ENCODE measurements around the gene ZCCHC24. TPM values are rescaled to one million over a fixed set of nuclear protein-coding genes. Genes with fewer than 3 reads are reported as not detected.
"Not testable (repeated sequence)": the region's sequence is repeated elsewhere in the genome, so short reads cannot be mapped to it uniquely, and the experiment has no call there.

The ZCCHC24 gene
- total and polyA plus RNA-seq, 7 donors: 11.2 to 112 (median 43.0) TPM

GRCh38 chr10:79335094-79335469 lies 110.3 kb downstream of the ZCCHC24 start:
- no peak overlapping the region for H3K4me3 ChIP-seq
- no peak overlapping the region for H3K27ac ChIP-seq
- 57 to 68% (median 66%) methylated on average over 2 of the region's 2 CpGs for WGBS, 3 donors
- H3K4me1 ChIP-seq: peaks cover 6% of the 10 kb centered on the region
- DNase-seq: no peak
- H3K27me3 ChIP-seq (ENCODE audit: insufficient read depth in 3 of 3, low read length in 2 of 3): no peaks in the 10 kb centered on the region
- TF ChIP-seq CTCF (IDR thresholded peaks at IDR 0.05): no peak
- H3K36me3 ChIP-seq (ENCODE audit: insufficient read depth in 1 of 2, low read depth in 1 of 2): no peaks in the 10 kb centered on the region
- intact Hi-C loops (cut with DNase I): no loop called here
- ATAC-seq: no peak
- H3K9me3 ChIP-seq: no peaks in the 10 kb centered on the region

- Histone ChIP-seq H3K36me3 (ENCODE audit: insufficient read depth in 1 of 2, low read depth in 1 of 2) (no peaks in the 10 kb centered on the region), H3K27me3 (ENCODE audit: insufficient read depth in 3 of 3, low read length in 2 of 3) (no peaks in the 10 kb centered on the region), H3K9me3 (no peaks in the 10 kb centered on the region), H3K4me3 (no peak overlapping the region), H3K27ac (no peak overlapping the region), H3K4me1 (peaks cover 6% of the 10 kb centered on the region)
- ATAC-seq: no peak
- TF ChIP-seq CTCF (IDR thresholded peaks at IDR 0.05): no peak
- 84 to 95% (median 91%) methylated on average over 2 of the region's 2 CpGs for WGBS, 3 donors
- intact Hi-C loops (cut with DNase I): no loop called here
- no peak for DNase-seq
These were observed 110.9 kb downstream of the ZCCHC24 start for GRCh38 chr10:79334573-79334972.

DNA sequence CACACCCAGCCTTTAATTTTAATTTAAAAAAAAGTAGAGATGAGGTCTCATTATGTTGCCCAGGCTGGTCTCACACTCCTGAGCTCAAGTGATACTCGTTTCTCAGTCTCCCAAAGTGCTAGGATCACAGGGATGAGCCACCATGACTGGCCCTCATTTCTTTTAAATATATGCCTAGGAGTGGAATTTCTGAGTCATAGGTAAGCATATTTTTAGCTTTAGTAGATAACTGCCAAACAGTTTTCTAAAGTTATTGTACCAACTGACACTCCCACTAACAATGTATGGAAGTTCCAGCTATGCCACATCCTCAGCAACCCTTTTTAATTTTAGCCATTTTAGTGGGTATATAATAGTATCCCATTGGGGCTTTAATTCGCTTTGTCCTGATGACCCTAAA lies 111.9 kb downstream of the ZCCHC24 start:
- ATAC-seq (no peak), DNase-seq (no peak)
- WGBS, 3 donors: 92 to 99% (median 96%) methylated on average over 2 of the region's 2 CpGs
- Histone ChIP-seq H3K27me3 (ENCODE audit: insufficient read depth in 3 of 3, low read length in 2 of 3) (no peaks in the 10 kb centered on the region), H3K4me3 (no peak overlapping the region), H3K9me3 (no peaks in the 10 kb centered on the region), H3K36me3 (ENCODE audit: insufficient read depth in 1 of 2, low read depth in 1 of 2) (no peaks in the 10 kb centered on the region), H3K4me1 (peaks cover 6% of the 10 kb centered on the region), H3K27ac (no peak overlapping the region)
- intact Hi-C loops (cut with DNase I): no loop called here
- no peak for TF ChIP-seq CTCF (IDR thresholded peaks at IDR 0.05)

- H3K36me3 ChIP-seq (ENCODE audit: insufficient read depth in 1 of 2, low read depth in 1 of 2); DNase-seq; H3K4me3 ChIP-seq; H3K27ac ChIP-seq; intact Hi-C loops (cut with DNase I); ATAC-seq; H3K27me3 ChIP-seq (ENCODE audit: insufficient read depth in 3 of 3, low read length in 2 of 3); H3K4me1 ChIP-seq; H3K9me3 ChIP-seq: not testable (repeated sequence)
- 95 to 99% (median 97%) methylated on average over 2 to 3 of the region's 10 CpGs for WGBS, 3 donors
These were observed 112.7 kb downstream of the ZCCHC24 start for GRCh38 chr10:79332610-79333315.

Other genes starting within 250 kb of the ZCCHC24 start
- gene PPIF, start 98.2 kb downstream of the ZCCHC24 start, total RNA-seq: 100 to 1,000 TPM in 2 of 4 donors, 10 to 100 TPM in 2; 44.6 to 181 (median 89.4) TPM
- gene PPIF, start 98.2 kb downstream of the ZCCHC24 start, polyA plus RNA-seq: 100 to 1,000 TPM in 1 of 3 donors, 10 to 100 TPM in 2; 85.4 to 297 (median 85.9) TPM
- gene EIF5AL1, start 66.9 kb upstream of the ZCCHC24 start, total RNA-seq: under 1 TPM; 0.18 to 0.90 (median 0.34) TPM
- gene EIF5AL1, start 66.9 kb upstream of the ZCCHC24 start, polyA plus RNA-seq: 1 to 10 TPM in 1 of 3 donors, under 1 TPM in 2; 0.93 to 1.9 (median 0.96) TPM
- gene SFTPA2, start 114.8 kb upstream of the ZCCHC24 start, total RNA-seq: 1 to 10 TPM in 1 of 4 donors, under 1 TPM in 3; 0.55 to 1.3 (median 0.69) TPM
- gene SFTPA2, start 114.8 kb upstream of the ZCCHC24 start, polyA plus RNA-seq: under 1 TPM; 0.05 to 0.42 (median 0.25) TPM
- gene SFTPA1, start 165.3 kb upstream of the ZCCHC24 start, total RNA-seq: 1 to 10 TPM in 1 of 4 donors, under 1 TPM in 2, not detected in 1; 0.54 to 1.1 (median 0.64) TPM
- gene SFTPA1, start 165.3 kb upstream of the ZCCHC24 start, polyA plus RNA-seq: under 1 TPM in 2 of 3 donors, not detected in 1; 0.39 to 0.44 TPM